Body of pancreas (tissue), 4 donors: Measurements from ENCODE around the gene DDR2. TPM values are rescaled to one million over a fixed set of nuclear protein-coding genes. Genes with fewer than 3 reads are reported as not detected.

Experiments used
- ATAC-seq: fragments of 150-250 bp; one replicate; pipeline ENCODE4 v1.9.1; 2016
- DNase-seq, 4 donors: peaks; one replicate each; pipeline ENCODE4 v3.0.0-alpha.2; 2019
- H3K27ac ChIP-seq, 4 donors: fragments of 200-600 bp; sonication (generic); 1 replicate in 3 of 4; 2 replicates in 1 of 4; pipeline versions ENCODE4 v1.5.1 to v1.6.1; 2016 to 2019; ENCODE audit warnings: mild to moderate bottlenecking in 1 of 4, mixed read lengths in 1 of 4, moderate library complexity in 1 of 4
- H3K27me3 ChIP-seq, 2 donors: fragments of 200-600 bp; sonication (generic); one replicate each; pipeline ENCODE4 v1.6.0; 2016; ENCODE audit warnings: mild to moderate bottlenecking in 1 of 2
- H3K36me3 ChIP-seq, 2 donors: fragments of 200-600 bp; sonication (generic); replicated peaks in 1 of 2; 2 replicates each; pipeline ENCODE4 v1.5.1; 2016; ENCODE audit warnings: low read depth in 2 of 2; ENCODE audit not compliant: insufficient read depth in 1 of 2
- H3K4me1 ChIP-seq: fragments of 200-600 bp; sonication (generic); one replicate; pipeline ENCODE4 v1.6.0; 2016
- H3K4me3 ChIP-seq, 2 donors: fragments of 200-600 bp; sonication (generic); 1 replicate in 1 of 2; 2 replicates in 1 of 2; pipeline ENCODE4 v1.5.1; 2016 to 2019
- H3K9me3 ChIP-seq, 3 donors: fragments of 200-600 bp; sonication (generic); 1 replicate in 2 of 3; 2 replicates in 1 of 3; pipeline ENCODE4 v1.5.1; 2016
- CTCF ChIP-seq, 7 experiments: fragments of 450-650 bp in 4 of 7; fragments of 200-600 bp in 3 of 7; sonication (generic) in 3 of 7; IDR thresholded peaks; one replicate each; pipeline ENCODE4 v1.5.1; 2016 to 2019; ENCODE audit warnings: antibody characterized with exemption in 7 of 7
- POLR2A ChIP-seq, 3 donors: fragments of 450-650 bp; IDR thresholded peaks; one replicate each; pipeline ENCODE4 v1.6.1; 2016; ENCODE audit warnings: antibody characterized with exemption in 3 of 3, mild to moderate bottlenecking in 2 of 3
- WGBS, 2 donors: methylation state at CpG; one replicate each; pipeline ENCODE4 v1.1.5; 2017; 5-methylcytosine and 5-hydroxymethylcytosine counted together
- intact Hi-C: fragments of 100-400 bp; cut with DNase I; formaldehyde crosslinking; loops from one replicate; pipeline ENCODE4 v1.15.1; 2023
- total RNA-seq, 2 donors: library from RNA; depleted of rRNA; stranded (reverse); fragments of >200 nt; gene quantifications; one replicate each; pipeline ENCODE4 v1.1.0, GENCODE V29; 2016

DDR2 gene
- total RNA-seq, 2 donors from 2014 or later: 7.8 to 20.8 TPM

GRCh38 chr1:162661336-162661735, 29.1 kb downstream of the DDR2 start:
- Histone ChIP-seq H3K4me1 (no peaks in the 10 kb centered on the region), H3K27me3 (no peaks in the 10 kb centered on the region), H3K27ac (no peak overlapping the region), H3K4me3 (no peak overlapping the region), H3K9me3 (no peaks in the 10 kb centered on the region), H3K36me3 (no peaks in the 10 kb centered on the region)
- DNase-seq (no peak), ATAC-seq (no peak)
- TF ChIP-seq CTCF (IDR thresholded peaks at IDR 0.05) (no peak), POLR2A (IDR thresholded peaks at IDR 0.05) (no peak)
- intact Hi-C loops: no loop called here
- WGBS, 2 donors: 85 to 92% methylated on average over 4 of the region's 4 CpGs

GRCh38 chr1:162662013-162662412, 29.7 kb downstream of the DDR2 start:
- no peaks in the 10 kb centered on the region for H3K27me3 ChIP-seq
- no peak overlapping the region for H3K4me3 ChIP-seq
- no peaks in the 10 kb centered on the region for H3K9me3 ChIP-seq
- H3K4me1 ChIP-seq: no peaks in the 10 kb centered on the region
- no peak for DNase-seq
- H3K27ac ChIP-seq: no peak overlapping the region
- TF ChIP-seq CTCF (IDR thresholded peaks at IDR 0.05) (no peak), POLR2A (IDR thresholded peaks at IDR 0.05) (no peak)
- ATAC-seq: no peak
- no peaks in the 10 kb centered on the region for H3K36me3 ChIP-seq
- intact Hi-C loops: no loop called here

- no peak overlapping the region for H3K4me3 ChIP-seq
- no peaks in the 10 kb centered on the region for H3K27me3 ChIP-seq
- DNase-seq (no peak), ATAC-seq (no peak)
- H3K4me1 ChIP-seq: no peaks in the 10 kb centered on the region
- TF ChIP-seq CTCF (IDR thresholded peaks at IDR 0.05) (no peak), POLR2A (IDR thresholded peaks at IDR 0.05) (no peak)
- intact Hi-C loops: no loop called here
- H3K36me3 ChIP-seq: no peaks in the 10 kb centered on the region
- H3K27ac ChIP-seq: no peak overlapping the region
- no peaks in the 10 kb centered on the region for H3K9me3 ChIP-seq
These were observed 30.8 kb downstream of the DDR2 start for GRCh38 chr1:162663086-162663485.

- intact Hi-C loops: no loop called here
- H3K27ac ChIP-seq: no peak overlapping the region
- 79 to 81% methylated on average over 8 of the region's 8 CpGs for WGBS, 2 donors
These were observed 31.4 kb downstream of the DDR2 start for GRCh38 chr1:162663589-162664106.

More at GRCh38 chr1:162663589-162664106, 31.4 kb downstream of the DDR2 start:
- Histone ChIP-seq H3K36me3 (no peaks in the 10 kb centered on the region), H3K4me1 (no peaks in the 10 kb centered on the region), H3K27me3 (no peaks in the 10 kb centered on the region), H3K4me3 (no peak overlapping the region), H3K9me3 (no peaks in the 10 kb centered on the region)
- TF ChIP-seq POLR2A (IDR thresholded peaks at IDR 0.05) (no peak), CTCF (IDR thresholded peaks at IDR 0.05) (no peak)
- ATAC-seq: no peak
- DNase-seq: peak in 2 of 4 donors; percentile 7 to 19
